Muscle of leg (tissue), 11 donors: ENCODE results near the gene DGAT2. TPM values are rescaled to one million over a fixed set of nuclear protein-coding genes. Genes with fewer than 3 reads are reported as not detected.

Experiments
- DNase-seq: peaks from one replicate; pipeline ENCODE4 v3.0.0; 2013
- H3K27ac ChIP-seq: one replicate; pipeline ENCODE4 v1.5.1; 2013; ENCODE audit warnings: mild to moderate bottlenecking, low read length, control low read depth
- H3K27me3 ChIP-seq: one replicate; pipeline ENCODE4 v1.6.1; 2013; ENCODE audit warnings: low read length; ENCODE audit not compliant: control insufficient read depth, insufficient read depth
- H3K36me3 ChIP-seq: one replicate; pipeline ENCODE4 v1.6.1; 2013; ENCODE audit warnings: low read length; ENCODE audit not compliant: control insufficient read depth, insufficient read depth
- H3K4me1 ChIP-seq: one replicate; pipeline ENCODE4 v1.6.1; 2013; ENCODE audit warnings: low read length; ENCODE audit not compliant: control insufficient read depth, insufficient read depth
- H3K4me3 ChIP-seq: one replicate; pipeline ENCODE4 v1.5.1; 2013; ENCODE audit warnings: low read length, control low read depth
- H3K9me3 ChIP-seq: replicated peaks from 2 replicates; pipeline ENCODE4 v1.6.1; 2013; ENCODE audit warnings: low read depth, low read length; ENCODE audit not compliant: control insufficient read depth
- WGBS: methylation state at CpG from one replicate; pipeline ENCODE4 v1.1.5; 2013; ENCODE audit warnings: missing lambda C conversion rate; ENCODE audit not compliant: insufficient coverage; 5-methylcytosine and 5-hydroxymethylcytosine counted together
- polyA plus RNA-seq, 8 donors: library from polyadenylated mRNA; unstranded; fragments of 120-200 nt; gene quantifications; one replicate each; pipeline versions ENCODE4 v1.2.1 to v1.2.3, GENCODE V29; 2013; ENCODE audit warnings: inconsistent platforms in 1 of 8, low replicate concordance in 1 of 8; ENCODE audit not compliant: insufficient read length in 8 of 8, insufficient read depth in 1 of 8
- total RNA-seq: library from RNA; stranded (reverse); fragments of 120-200 nt; gene quantifications from one replicate; pipeline ENCODE4 v1.2.4, GENCODE V29; 2013

Gene DGAT2
- total and polyA plus RNA-seq, 9 donors, result 0.31 to 3.8 (median 0.65) TPM

GRCh38 chr11:75841739-75842138 is 73.2 kb downstream of the DGAT2 start:
- H3K36me3 ChIP-seq, result no peaks in the 10 kb centered on the region
- H3K27ac ChIP-seq, result no peak overlapping the region
- WGBS, result 57% methylated on average over 1 of the region's 2 CpGs
- no peak for DNase-seq
- H3K4me3 ChIP-seq, result no peak overlapping the region
- H3K27me3 ChIP-seq, result no peaks in the 10 kb centered on the region
- no peaks in the 10 kb centered on the region for H3K9me3 ChIP-seq
- no peaks in the 10 kb centered on the region for H3K4me1 ChIP-seq

- no peak for DNase-seq
- Histone ChIP-seq H3K36me3 (no peaks in the 10 kb centered on the region), H3K4me1 (no peaks in the 10 kb centered on the region)
These were observed 76.7 kb downstream of the DGAT2 start for GRCh38 chr11:75845324-75845723.

GRCh38 chr11:75849894-75850293 is 81.3 kb downstream of the DGAT2 start:
- H3K27ac ChIP-seq, result no peak overlapping the region
- peaks cover 8% of the 10 kb centered on the region for H3K36me3 ChIP-seq
- no peak overlapping the region for H3K4me3 ChIP-seq
- no peaks in the 10 kb centered on the region for H3K9me3 ChIP-seq
- peaks cover 3% of the 10 kb centered on the region for H3K4me1 ChIP-seq
- H3K27me3 ChIP-seq, result no peaks in the 10 kb centered on the region
- no peak for DNase-seq

More at GRCh38 chr11:75845324-75845723, 76.7 kb downstream of the DGAT2 start:
- Histone ChIP-seq H3K27me3 (no peaks in the 10 kb centered on the region), H3K4me3 (no peak overlapping the region), H3K9me3 (no peaks in the 10 kb centered on the region), H3K27ac (no peak overlapping the region)

GRCh38 chr11:75850787-75851186 is 82.2 kb downstream of the DGAT2 start:
- peaks cover 3% of the 10 kb centered on the region for H3K4me1 ChIP-seq
- WGBS, result 13% methylated on average over 1 of the region's 3 CpGs
- no peaks in the 10 kb centered on the region for H3K9me3 ChIP-seq
- H3K27me3 ChIP-seq, result no peaks in the 10 kb centered on the region
- H3K27ac ChIP-seq, result peak overlapping the region; percentile 13
- H3K36me3 ChIP-seq, result peaks cover 8% of the 10 kb centered on the region
- H3K4me3 ChIP-seq, result no peak overlapping the region
- DNase-seq, result peak; percentile 46

Other genes with a start within 250 kb of the DGAT2 start
- 12.8 TPM for gene GDPD5, start 242.8 kb upstream of the DGAT2 start, total RNA-seq
- gene GDPD5, start 242.8 kb upstream of the DGAT2 start, polyA plus RNA-seq, result 10 to 100 TPM; 14.1 to 33.2 (median 21.4) TPM
- gene SERPINH1, start 206.5 kb upstream of the DGAT2 start, total RNA-seq, result 229 TPM
- 100 to 1,000 TPM; 316 to 589 (median 433) TPM for gene SERPINH1, start 206.5 kb upstream of the DGAT2 start, polyA plus RNA-seq
- 6.1 TPM for gene MAP6, start 99.7 kb upstream of the DGAT2 start, total RNA-seq
- 10 to 100 TPM in 4 of 8 donors, 1 to 10 TPM in 4; 6.9 to 13.4 (median 9.9) TPM for gene MAP6, start 99.7 kb upstream of the DGAT2 start, polyA plus RNA-seq
- gene MOGAT2, start 50.9 kb upstream of the DGAT2 start, total RNA-seq, result not detected
- 1 to 10 TPM in 2 of 8 donors, under 1 TPM in 1, not detected in 5; 0.10 to 9.2 (median 2.0) TPM for gene MOGAT2, start 50.9 kb upstream of the DGAT2 start, polyA plus RNA-seq
- 9.8 TPM for gene UVRAG, start 46.4 kb downstream of the DGAT2 start, total RNA-seq
- gene UVRAG, start 46.4 kb downstream of the DGAT2 start, polyA plus RNA-seq, result 10 to 100 TPM in 2 of 8 donors, 1 to 10 TPM in 6; 8.1 to 10.2 (median 9.1) TPM